ENCODE data around the gene NDUFV1.

NDUFV1 gene

DNA sequence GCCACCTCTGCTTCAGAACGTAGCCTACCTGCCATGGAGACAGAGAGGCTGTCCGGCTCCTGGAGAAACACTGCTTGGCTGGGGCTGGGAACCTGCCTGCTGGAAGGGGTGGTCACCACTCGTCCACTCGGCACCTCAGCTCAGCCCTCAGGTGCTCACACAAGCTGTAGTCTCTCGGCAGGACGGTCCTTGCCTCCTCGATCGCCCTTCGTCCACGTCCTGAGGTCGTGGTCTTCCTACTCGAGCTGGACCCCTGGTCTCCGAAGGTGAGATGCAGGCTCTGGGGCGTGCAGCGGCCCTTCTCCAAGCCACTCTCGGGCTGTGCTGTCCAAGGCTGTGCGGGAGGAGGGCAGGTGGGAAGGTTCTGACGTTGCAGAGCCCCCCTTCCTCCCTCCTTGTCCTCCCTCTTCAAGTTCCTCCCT is 32.7 kb downstream of the NDUFV1 start, which contains the start of gene TBX10:
TSS of gene TBX10 (minus strand) at position 326 of the 422 bp plus-strand sequence. CDS start at position 35, 291 bp downstream.
- no peak for DNase-seq (ENCODE audit: low spot score)
- TF ChIP-seq, protein P1, sequence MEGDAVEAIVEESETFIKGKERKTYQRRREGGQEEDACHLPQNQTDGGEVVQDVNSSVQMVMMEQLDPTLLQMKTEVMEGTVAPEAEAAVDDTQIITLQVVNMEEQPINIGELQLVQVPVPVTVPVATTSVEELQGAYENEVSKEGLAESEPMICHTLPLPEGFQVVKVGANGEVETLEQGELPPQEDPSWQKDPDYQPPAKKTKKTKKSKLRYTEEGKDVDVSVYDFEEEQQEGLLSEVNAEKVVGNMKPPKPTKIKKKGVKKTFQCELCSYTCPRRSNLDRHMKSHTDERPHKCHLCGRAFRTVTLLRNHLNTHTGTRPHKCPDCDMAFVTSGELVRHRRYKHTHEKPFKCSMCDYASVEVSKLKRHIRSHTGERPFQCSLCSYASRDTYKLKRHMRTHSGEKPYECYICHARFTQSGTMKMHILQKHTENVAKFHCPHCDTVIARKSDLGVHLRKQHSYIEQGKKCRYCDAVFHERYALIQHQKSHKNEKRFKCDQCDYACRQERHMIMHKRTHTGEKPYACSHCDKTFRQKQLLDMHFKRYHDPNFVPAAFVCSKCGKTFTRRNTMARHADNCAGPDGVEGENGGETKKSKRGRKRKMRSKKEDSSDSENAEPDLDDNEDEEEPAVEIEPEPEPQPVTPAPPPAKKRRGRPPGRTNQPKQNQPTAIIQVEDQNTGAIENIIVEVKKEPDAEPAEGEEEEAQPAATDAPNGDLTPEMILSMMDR (IDR thresholded peaks at IDR 0.05; ENCODE audit: extremely low read depth, insufficient read depth, missing control alignments): no peak
- in situ Hi-C loops (cut with MboI; ENCODE audit: low pct_unique_long_range_greater_than_20kb, low sequenced_read_pairs, unreplicated experiment): no loop called here

GRCh38 chr11:67640021-67640757 is 33.5 kb downstream of the NDUFV1 start:
- TF ChIP-seq, protein P1 (IDR thresholded peaks at IDR 0.05; ENCODE audit: extremely low read depth, insufficient read depth, missing control alignments): peak; percentile 63
- in situ Hi-C loops (cut with MboI; ENCODE audit: low pct_unique_long_range_greater_than_20kb, low sequenced_read_pairs, unreplicated experiment): no loop called here

GRCh38 chr11:67640758-67641337 is 34.1 kb downstream of the NDUFV1 start:
- in situ Hi-C loops (cut with MboI; ENCODE audit: low pct_unique_long_range_greater_than_20kb, low sequenced_read_pairs, unreplicated experiment): no loop called here
- TF ChIP-seq, protein P1 (IDR thresholded peaks at IDR 0.05; ENCODE audit: extremely low read depth, insufficient read depth, missing control alignments): no peak
- no peak for DNase-seq (ENCODE audit: low spot score)

More at GRCh38 chr11:67640021-67640757, 33.5 kb downstream of the NDUFV1 start:
- DNase-seq (ENCODE audit: low spot score): no peak

DNA sequence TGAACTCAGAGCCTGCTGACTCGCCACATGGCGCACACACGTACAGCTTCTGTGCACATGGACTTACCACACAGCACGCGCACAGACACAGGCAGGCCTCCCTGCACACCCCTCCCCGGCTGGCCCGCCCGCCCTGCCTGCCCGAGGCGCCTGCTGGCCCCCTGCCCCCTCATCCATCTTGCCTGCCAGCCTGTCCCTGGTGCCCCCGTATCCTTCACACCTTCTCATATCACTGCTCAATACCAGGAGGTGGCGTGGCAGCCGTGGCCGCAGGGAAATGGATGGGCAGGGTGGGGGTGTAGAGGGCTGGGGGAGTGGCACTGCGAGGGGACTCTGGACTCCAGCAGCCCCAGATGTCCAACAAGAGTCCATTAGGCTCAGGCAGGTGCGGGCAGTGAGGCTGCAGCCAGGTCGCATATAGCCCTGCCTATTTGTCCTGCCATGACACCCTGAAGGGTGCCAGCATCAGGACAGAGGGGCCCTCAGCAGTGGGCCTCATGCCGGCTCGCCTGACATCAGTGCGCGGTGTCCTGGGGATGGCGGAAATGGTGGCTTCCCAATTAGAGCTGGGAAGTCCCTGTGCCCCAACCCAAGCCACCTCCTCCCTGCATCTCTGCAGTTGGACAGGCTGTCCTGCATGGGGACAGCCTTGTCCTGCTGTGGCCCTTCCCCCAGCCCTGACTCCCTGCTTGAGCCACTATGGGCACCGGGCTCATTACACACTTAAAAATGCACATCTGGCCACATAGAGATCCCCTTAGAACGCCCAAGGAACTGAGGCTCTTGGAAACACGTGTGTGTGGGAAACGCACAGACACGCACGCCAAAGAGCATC is 34.8 kb downstream of the NDUFV1 start:
- TF ChIP-seq, protein P1 (IDR thresholded peaks at IDR 0.05; ENCODE audit: extremely low read depth, insufficient read depth, missing control alignments): no peak
- no peak for DNase-seq (ENCODE audit: low spot score)
- in situ Hi-C loops (cut with MboI; ENCODE audit: low pct_unique_long_range_greater_than_20kb, low sequenced_read_pairs, unreplicated experiment): no loop called here

DNA sequence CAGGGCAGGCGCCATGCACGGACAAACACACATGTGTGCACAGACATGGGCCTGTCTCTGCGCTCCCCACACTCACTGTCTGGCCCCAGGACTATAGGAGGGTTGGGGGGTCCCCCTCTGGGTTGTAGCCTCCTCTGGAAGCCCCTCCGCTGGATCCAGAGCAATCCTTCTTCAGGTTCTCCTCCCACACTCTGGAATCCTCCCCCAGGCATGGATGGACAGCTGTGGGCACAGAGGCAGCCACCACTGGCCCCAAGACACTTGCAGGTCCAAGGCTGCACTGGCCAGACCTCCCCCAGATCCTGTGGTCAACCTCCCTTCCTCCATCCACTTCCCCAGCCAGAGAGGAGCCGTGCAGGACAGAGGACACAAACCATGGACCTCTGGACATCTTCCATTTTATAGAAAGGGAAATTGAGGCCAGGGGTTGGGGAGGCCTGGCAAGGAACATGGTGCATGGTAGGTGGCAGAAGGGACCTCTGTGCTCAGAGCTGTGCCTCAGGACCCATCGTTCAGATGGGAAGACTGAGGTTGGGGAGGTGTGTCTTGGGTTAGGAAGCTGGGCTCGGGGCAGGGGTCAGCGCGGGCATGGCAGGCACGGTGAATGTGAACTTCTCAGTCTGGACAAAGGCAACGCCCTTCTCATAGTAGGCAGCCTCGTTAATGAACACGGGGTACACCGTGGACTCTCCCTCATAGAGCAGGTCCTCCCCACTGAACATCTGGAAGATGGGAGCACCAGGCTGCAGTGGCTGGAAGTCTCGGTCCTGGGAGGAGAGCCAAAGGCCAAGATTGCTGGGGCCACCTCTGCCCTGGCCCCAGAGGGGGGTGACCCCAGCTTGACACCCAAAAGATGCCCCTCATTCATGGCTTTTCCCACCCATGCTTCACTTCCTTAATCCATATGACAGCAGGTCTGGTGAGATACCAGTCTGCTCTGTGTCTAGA is 35.7 kb downstream of the NDUFV1 start:
- TF ChIP-seq, protein P1 (IDR thresholded peaks at IDR 0.05; ENCODE audit: extremely low read depth, insufficient read depth, missing control alignments): no peak
- DNase-seq (ENCODE audit: low spot score): no peak
- in situ Hi-C loops (cut with MboI; ENCODE audit: low pct_unique_long_range_greater_than_20kb, low sequenced_read_pairs, unreplicated experiment): no loop called here
